ENCODE results near the gene PI4KA.

PI4KA gene

DNA sequence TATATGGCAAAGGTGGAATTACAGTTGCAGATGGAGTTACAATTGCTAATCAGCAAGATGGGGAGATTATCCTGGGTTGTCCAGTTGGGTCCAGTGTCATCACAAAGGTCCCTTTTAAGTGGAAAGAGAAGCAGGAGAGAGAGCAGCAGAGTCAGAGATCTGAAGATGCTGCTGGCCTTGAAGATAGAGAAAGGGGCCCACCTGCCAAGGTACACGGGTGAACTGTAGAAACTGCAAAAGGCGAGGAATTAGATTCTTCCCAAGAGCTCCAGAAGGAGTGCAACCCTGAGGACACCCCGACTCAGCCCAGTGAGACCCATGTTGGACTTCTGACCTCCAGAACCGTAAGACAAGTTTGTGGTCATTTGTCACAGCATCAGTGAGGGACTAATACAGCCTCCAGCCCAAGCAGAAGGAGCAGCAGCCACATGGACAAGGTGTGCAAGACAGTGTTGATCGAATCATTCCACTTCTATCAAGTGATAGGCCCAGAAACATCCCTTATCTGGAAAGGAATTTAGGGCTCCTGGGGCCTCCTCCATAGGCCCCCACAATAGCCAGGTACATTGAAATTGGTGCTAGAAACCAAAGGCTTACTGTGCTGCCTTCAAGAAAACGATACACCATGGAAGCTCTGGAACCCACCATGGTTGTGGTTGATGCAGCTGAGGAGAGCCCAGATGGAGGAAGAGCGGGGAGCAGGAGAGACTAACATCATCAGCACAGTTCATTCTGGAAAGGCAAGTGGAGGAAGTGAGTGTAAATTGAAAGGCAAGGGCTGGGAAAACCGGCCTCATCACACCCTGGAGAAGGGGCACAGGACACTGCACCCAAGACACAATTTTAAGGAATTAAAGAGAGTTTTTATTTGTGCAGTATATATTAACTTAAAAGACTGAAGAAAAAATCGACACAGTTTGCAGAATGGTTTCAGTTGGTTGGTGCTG lies 23.5 kb upstream of the PI4KA start:
- no peak for DNase-seq (ENCODE audit: low read depth in 2 of 2)

DNA sequence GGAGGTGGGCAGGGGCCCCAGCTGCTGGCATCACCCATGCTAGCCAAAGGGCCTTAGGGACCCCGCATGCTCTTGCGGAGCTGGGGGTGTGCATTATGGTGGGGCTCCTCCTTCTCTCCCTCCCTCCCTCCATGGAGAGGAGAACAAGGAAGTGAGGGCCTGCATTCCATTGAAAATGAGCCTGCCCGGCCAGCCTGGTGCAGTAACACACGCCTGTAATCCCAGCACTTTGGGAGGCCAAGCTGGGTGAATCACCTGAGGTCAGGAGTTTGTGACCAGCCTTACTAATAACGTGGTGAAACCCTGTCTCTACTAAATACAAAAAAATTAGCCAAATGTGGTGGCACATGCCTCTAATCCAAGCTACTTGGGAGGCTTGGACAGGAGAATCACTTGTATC lies 22.6 kb upstream of the PI4KA start:
- no peak for DNase-seq (ENCODE audit: low read depth in 2 of 2)

DNA sequence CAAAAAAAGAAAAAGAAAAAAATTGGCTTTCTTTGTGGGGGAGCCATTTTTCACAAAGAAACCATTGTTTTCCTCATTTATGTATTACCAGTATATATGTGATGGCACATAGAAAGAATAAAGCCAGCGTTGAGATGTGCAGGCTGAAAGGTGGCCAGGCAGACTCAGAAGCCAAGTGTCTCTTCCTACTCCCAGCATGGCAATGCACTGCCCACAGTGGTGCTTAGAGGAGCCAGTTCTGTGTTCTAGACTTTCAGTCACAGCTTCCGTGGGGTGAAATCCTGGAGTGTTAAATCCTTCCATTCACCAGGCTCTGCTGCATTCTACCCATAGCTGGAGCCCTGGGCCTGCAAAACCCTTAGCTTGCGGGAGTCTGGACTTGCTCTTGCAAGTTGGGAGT lies 19.1 kb upstream of the PI4KA start:
- no peak for DNase-seq (ENCODE audit: low read depth in 2 of 2)

DNA sequence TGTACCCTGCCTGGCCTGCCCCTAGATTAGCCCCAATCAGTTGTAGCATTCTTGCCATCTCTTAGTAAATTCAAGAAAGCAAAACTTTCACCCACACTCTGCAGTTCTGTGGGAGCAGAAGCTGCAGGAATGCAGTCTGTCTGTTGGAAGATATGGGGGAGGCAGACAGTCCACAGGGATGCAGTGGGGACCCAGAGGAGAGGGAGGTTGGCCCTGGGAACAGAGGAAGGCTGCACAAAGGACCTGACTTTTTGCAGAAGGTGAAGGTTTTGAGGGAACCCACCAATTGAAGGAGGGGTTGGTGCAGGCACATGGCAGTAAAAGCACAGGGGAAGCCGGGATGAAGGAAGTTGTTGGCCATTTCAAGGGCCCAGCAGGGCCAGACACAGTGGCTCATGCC lies 16.7 kb upstream of the PI4KA start:
- no peak for DNase-seq (ENCODE audit: low read depth in 2 of 2)

DNA sequence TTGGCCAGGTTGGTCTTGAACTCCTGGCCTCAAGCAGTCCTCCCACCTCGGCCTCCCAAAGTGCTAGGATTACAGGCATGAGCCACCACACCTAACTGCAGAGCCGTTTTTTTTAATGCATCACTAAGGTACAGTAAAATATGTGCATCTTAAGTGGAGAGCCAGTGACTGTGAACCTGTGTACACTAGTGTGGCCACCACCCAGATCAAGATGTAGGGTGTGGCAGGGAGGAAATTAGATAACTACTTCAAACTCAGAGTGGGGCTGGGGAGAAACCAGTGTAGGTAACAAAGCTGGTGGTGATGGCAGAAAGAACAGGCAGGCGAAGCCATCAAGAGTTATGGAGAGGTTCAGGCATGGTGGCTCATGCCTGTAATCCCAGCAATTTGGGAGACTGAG lies 14.6 kb upstream of the PI4KA start:
- no peak for DNase-seq (ENCODE audit: low read depth in 2 of 2)

DNA sequence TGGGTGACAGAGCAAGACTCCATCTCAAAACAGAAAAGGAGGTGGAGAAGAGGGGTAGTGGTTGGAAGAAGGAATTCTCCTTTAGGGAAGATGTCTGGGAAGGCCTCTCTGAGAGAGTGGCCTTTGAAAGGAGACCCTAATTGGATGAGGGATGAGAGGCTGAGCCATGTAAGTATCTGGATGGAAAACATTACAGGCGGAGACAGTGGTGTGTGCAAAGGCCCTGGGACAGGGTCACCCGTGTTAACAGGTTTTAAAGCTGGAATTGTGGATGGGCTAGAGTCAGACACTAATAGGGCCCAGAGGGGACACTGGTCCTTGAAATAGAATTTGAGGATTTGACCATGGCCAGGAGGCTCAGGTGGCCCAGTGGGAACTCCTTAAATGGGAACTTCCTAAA lies 10.6 kb upstream of the PI4KA start:
- DNase-seq (ENCODE audit: low read depth in 2 of 2) = no peak

DNA sequence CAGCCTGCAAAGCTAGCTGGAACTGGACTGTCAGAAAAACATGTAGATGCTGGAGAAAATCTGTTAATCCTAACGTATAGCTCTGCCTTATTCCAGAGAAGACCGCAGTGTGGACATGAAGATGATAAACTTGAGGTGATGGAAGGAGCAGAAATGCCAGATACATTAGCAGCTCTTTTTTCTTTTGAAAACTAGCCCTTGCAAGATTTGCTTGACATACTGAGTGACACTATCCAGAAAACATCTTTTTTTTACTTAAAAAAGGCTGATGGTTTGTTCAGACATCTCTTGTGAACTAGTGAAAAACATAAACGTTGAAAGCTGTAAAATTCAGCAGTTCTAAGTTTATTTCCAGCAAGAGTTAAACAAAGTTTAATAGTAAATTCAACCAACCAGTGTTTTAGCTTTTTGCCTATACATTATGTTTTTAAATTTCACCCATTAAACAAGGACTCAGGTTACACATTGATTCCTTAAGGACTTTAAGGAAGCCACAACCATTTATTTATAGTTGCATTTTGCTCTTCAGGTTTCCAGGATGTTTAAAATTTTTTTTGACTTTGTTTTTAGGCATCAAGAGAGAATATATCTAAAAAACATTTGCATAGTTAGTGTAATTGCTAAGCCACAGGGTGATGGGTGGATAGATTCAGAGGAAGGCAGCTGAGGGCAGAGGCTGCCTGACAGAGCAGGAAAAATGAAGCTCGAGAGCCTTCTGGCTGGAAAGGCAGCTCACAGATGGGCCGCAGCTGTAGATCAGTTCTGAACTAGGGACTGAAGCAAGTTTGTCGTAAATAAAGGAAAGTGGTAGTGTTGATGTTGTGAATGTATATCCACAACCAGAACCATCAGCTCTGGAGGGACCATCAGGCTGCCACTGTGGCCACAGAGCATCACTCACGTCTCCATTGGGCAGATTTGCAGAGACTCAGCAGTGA lies 9.7 kb upstream of the PI4KA start:
- no peak for DNase-seq (ENCODE audit: low read depth in 2 of 2)

DNA sequence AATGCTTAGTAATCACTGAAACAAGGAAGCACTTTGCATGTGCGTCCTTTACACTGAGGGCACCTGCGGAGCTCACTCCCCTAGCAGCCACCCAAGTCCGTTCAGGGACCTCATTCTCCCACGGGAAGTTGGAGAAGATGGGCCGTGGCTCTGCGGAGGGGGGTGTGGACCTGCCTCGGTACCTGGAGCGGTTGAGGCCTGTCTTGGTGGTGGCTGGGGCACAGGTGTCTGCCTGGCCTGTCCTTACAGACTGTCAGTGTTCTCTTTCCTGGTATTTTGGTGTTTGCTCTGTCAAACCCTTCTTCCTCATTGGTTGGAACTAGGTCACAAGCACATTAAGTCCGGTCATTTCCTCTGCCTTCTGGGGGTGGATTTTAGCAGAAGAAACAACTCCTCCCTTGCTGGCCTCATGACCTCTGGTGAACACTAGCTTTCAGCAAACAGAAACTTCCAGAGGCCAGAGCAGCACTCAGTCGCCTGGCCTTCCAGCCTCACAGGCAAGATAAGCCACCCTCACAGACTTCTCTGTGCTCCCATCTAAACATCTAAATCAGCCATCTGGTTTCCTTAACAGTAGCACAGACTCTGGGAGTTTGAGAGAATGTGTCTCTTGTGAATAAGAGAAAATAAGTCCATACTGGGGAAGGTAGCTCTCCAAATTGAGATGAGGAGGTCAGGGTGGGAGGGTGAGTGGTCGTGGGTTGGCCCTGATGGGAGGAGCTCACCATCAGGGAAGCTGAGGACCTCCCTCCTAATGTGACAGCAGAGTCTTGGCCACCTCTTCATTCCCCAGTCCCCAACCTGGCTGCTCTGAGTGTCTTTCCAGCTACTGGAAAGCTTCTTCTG lies 8.8 kb upstream of the PI4KA start:
- DNase-seq (ENCODE audit: low read depth in 2 of 2) = no peak

DNA sequence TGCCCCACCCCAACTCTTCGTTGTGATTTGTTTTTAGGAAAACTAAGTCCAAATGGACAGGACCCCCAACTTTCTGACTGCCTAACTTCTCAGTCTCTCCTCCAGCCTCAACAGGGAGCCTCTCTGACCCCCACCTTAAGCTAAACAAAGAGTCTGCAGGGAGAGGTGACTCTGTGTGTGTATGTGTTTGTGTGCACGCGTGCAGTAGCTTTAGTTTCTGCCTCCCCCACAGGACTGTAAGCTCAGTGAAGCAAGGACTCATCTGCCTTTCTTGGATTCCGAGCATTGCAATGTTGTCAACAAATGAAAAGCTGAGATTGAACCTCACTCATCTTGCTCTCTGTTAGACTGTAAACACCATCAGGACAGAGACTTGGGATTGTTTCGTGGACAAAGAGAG lies 8.1 kb upstream of the PI4KA start:
- no peak for DNase-seq (ENCODE audit: low read depth in 2 of 2)

DNA sequence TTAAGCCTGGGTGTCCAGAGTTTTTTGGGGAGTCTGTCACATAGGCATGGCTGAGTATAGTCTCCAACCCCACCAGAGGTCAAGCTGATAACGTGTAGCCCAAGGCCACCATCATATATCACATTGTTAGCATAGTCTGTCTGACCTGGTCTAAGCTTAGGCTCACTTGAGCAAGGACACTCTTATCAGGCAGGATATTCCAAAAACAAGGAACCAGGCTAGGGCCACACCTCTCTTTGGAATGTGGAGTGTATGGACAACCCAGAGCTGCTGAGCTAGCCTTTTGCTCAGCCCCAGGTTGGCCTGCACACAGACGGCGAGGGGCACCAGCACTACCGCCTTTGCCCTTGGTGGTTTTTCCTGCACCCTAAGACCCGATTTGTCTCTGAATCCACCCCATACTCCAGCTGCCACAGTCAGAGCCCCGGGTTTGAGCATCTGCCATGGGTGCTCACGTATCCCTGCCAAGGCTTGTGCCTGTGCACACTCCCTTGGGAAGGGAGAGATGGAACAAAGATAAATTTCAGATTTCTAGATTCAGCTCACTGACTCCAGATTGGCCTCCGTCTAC lies 7.3 kb upstream of the PI4KA start:
- DNase-seq (ENCODE audit: low read depth in 2 of 2) = no peak

DNA sequence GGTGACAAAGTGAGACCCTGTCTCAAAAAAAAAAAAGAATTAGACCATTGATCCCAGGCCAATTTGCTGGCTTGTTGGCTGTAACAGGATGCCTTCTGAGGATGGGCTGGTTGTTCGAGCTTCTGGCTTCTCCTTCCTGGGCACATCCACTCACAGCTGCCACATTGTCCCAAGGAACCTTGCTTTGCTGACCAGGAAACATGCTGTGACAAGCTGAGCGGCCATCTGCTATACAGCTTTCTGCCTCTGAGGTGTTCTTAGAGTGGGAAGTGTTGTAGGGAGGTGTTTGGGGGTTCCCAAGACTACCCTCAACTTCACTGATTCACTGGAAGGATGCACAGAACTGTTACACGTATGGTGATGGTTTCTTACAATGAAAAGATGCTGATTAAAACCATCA lies 6.7 kb upstream of the PI4KA start:
- DNase-seq (ENCODE audit: low read depth in 2 of 2) = no peak

DNA sequence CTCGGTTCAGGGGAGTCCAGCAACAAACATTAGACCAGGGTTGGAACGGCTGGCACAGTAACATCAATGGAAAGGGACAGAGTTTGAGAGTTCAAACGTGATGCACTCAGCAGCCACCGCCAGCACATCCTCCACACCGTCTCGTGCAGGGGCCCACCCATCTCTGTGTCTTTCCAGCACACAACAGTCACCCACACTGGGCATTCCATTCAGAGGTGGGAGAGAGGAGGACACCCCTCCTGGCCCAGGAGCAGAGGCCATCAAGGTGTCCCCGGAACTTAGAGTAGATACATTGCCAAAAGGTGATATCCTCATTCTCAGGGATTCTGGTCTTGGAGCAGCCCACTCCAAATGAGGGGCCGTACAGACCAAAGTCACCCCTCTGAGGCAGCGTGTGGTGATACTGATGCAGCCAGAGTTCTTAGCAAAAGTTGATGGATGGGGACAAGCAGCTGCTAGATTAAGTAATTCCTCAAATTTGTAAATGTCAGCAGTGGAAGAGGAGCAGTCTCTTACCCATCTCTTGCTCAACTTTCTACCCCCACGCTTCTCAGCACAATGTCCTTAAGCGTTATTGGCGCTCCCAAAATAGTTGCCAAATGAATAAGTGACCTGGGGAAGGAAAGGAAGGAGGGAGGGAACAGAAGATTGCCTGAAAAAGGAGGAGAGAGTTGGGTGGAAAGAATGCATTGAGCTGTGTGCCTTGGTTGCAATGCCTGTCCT lies 5.7 kb upstream of the PI4KA start:
- no peak for DNase-seq (ENCODE audit: low read depth in 2 of 2)

DNA sequence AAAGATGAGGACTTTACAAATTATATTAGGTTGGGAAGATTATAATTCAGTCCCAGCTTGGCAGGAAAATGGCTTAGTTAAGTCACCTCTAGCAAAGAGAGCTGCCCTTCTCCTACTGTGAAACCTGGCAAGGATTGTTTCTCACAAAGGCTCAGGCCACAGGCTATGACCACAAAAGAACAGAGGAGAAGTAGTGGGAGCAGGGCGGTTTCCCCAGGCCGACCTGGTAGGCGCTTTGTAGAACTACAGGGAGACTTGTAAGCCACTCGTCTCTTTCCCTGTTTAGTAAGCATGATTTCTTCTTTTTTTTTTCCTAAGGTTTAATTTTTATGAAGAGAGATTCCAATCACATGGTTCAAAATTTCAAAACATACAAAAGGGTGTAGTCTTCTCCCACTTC lies 4.8 kb upstream of the PI4KA start:
- no peak for DNase-seq (ENCODE audit: low read depth in 2 of 2)

DNA sequence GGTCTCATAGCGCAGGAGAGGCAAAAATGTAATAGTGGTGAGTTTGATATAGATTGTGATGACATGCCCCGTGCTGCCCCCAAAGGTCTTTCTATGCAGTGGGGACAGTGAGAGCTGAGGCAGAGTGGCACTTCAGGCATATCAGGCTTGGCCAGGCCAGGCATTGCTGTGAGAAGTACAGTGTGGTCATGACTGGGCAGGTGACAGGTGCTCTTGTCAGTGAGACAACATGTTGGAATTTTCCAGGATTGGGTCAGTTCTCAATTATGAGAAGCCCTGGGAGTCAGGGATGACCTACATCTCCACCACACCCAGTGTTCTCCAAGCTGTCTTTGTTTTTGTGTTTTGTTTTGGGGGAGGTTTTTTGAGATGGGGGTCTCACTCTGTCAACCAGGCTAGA lies 3.9 kb upstream of the PI4KA start:
- no peak for DNase-seq (ENCODE audit: low read depth in 2 of 2)

DNA sequence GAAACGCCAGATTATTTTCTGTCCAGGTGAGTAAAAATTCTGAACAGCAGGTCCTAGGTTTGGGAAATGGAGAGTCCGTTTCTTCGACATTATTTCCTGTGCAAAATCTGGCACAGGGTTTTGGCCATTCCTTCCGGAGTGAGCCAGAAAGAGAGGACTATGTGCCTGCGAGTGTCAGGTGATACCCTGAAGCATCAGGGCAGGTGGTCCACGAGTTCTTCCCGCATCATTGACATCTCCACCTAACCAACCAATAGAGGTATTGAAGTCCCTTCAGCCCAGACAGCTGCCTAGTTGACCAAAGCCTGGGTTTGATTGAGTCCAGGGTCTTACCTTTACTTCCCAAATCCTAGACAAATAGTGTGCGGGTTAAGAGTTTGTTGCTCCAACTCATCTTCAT lies 1.0 kb upstream of the PI4KA start:
- no peak for DNase-seq (ENCODE audit: low read depth in 2 of 2)

DNA sequence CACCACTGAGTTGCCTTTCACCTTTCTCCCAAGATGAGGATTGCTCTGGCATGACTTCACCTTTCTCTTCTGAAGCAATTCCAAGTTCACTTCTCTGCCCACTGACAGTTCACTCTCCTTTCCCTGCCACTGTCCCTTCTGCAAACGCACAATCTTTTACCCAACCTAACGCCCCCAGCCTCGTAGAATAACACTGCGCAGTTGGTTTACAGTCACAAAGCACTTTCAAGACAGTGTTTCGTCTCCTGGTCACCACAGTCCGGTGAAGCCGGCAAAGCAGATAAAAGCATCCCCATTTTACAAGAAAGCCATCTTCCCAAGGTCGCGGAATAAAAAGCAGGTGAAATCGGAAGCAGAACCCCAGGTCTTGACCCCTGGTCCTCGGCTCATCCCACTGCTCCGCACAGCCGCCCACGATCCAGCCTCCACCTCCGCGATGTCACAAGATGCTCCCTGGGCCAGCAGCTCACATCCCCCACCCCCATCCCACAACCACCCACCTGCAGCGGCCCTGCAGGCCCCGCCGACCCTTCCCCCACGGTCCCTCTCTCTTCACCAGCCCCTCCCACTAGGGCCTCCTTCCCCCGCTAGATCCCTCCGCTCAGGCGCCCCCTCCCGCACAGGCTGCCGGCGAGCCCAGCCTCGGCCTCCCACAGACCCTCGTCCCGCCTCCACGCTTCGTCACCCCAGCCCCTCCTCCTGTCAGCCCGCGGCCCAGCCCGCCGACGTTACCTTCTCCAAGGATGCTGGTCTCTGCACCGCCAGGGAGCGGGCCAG lies 585 bp downstream of the PI4KA start:
- peak; percentile 71 to 75 for DNase-seq (ENCODE audit: low read depth in 2 of 2)

DNA sequence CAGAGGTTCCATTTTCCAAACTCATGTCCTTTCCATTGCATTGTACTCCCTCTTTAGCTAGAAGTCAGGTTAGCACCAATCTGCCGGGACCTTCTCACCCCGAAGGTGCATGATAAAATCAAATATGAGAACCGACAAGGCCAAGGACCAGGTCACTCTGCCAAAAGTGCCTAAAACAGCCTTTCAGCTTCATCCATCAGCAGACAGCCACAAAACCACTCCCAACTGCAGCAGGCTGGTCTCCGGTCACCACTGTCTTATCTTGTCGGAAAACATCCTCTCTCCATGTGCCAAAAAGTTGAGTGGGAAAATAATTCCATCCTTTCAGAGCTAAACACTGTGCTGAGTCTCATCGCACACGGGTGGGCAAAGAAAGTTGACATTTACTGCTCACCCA lies 1.4 kb downstream of the PI4KA start:
- DNase-seq (ENCODE audit: low read depth in 2 of 2) = no peak

DNA sequence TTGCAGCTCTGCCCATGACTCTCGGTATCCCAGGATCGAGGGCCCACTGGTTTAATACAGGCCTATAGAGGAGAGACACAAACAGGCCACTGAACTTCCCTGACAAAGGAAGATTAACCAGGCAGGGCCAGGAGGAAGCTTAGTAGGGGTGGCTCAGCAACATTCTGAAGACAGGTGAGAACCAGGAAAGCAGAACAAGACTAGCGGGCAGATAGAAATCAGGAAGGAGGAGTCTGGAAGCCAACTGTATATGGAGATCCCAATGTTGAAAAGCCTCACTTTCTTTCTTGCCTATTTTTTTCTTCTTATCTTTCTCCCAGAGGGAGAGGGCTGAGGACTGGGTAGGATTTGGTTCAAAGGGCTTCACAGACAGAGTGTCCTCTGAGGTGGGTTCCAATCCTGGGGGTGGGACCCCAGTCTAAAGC lies 5.4 kb downstream of the PI4KA start:
- DNase-seq (ENCODE audit: low read depth in 2 of 2) = no peak

DNA sequence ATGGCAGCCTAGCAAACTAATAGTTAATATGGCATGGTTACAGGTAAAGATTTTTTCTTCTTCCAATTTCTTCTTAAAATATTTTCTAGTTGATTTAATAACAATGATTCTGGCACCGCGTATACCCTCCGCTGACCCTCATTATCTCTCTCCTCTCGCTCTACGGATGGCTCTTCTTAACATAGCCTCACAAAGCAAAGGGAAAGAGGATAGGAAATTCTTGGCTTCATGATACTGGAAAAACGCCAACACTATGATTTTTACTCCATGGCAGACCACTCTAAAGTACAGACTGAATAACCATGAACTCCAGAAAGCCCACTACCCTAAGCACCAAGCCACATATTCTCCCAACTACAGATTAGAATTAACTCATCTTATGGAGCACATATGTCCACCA lies 6.1 kb downstream of the PI4KA start:
- DNase-seq (ENCODE audit: low read depth in 2 of 2) = no peak

DNA sequence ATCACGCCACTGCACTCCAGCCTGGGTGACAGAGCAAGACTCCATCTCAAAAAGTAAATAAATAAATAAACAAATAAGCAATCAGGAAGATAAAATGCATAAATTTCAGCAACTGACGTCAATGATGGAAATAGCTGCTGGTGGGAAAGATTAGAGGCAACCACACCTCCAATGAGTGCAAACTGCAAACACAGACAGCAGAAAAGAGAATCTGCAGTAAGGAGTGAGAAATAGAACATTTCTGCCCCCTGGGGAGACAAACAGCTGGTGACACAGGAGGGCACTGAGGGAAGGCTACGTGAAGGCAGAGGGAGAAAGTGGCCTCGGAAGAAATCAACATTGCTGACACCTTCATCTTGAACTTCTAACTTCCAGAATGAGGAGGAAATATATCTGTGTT lies 6.5 kb downstream of the PI4KA start:
- DNase-seq (ENCODE audit: low read depth in 2 of 2) = no peak
